NCI-H1048 (cell line): ENCODE measurements around the gene MYO1F.
A peak's percentile ranks its signal among the peaks of the same experiment; 100 is the strongest.
"Not testable (repeated sequence)": the region's sequence is repeated elsewhere in the genome, so short reads cannot be mapped to it uniquely, and the experiment has no call there.

Experiments used
- DNase-seq: peaks from one replicate; lab custom pipeline; 2025; lab: John Stamatoyannopoulos, UW

MYO1F gene

DNA sequence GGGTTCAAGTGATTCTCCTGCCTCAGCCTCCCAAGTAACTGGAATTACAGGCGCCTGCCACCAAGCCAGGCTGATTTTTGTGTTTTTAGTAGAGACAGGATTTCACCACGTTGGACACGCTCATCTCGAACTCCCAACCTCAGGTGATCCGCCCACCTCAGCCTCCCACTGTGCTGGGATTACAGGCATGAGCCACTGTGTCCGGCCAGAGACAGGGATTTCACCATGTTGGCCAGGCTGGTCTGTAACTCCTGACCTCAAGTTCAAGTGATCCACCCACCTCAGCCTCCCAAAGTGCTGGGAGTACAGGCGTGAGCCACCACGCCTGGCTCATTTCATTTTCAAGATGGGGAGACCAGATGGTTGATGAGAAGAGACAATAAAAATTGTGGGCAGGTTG, 12.4 kb downstream of the MYO1F start:
- DNase-seq, result not testable (repeated sequence)

DNA sequence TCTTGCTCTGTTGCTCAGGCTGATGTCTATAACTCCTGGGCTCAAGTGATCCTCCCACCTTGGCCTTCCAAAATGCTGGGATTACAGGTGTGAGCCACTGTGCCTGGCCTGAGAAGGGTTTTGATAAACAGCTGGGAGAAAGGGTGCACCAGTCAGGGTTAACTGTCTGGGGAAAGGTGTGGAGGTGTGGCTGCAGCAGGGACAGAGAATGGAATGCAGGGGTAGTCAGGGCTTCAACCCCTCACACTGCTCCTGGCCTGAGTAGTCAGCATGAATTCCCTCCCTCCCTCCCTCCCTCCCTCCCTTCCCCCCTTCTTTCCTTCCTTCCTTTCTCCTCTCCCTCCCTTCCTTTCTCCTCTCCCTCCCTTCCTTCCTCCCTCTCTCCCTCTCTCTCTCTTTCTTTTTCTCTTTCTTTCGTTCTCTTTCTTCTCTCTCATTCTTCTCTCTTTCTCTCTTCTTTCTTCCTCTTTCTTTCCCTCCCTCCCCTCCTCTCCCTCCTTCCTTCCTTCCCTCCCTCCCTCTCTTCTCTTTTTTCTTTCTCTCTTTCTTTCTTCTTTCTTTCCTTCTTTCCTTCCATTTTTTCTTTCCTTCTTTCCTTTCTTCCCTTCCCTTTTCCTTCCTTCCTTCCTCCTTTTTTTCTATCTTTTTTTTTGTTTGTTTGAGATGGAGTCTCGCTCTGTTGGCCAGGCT, 16.0 kb downstream of the MYO1F start:
- DNase-seq, result no peak

DNA sequence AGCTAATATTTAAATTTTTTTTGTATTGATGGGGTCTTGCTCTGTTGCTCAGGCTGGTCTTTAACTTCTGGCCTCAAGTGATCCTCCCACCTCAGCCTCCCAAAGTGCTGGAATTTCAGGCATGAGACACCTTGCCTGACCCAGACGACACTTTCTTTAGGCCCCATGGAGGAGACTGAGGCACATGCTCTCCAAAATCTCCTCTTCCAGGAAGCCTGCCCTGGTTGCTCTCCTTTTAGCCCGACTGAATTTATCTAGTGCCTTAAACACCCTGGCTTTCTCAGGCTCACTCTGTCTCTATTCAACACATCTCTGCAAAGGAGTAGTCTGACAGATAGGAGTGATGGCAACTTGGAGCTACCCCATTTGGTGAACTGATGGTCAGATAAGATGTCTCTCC, 18.9 kb downstream of the MYO1F start:
- no peak for DNase-seq

DNA sequence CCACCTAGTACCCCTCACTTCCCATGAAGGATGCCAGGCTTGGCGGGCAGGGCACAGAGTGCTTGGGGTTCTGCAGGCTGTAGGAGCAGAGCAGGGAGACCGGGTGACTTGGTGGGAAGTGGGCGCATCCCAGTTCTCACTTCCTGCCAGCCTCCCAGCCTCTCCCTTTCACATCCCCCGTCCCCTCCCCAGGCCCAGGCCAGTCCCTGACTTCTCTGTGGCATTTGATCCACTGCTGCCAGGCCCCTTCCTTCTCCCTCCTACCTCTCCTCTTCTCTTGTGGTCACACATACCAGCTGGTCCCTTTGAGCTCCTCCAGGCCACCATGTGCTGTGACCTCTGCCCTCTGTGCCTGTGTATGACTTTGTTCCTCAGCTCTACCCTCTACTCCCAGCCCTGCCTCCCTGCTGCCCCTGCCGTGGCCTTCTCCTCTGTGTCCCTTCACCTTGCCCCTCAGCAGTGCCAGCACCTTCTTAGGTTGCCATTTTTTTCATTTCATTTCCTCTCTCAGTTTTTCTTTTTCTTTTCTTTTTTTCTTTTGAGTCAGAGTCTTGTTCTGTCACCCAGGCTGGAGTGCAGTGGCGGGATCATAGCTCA, 19.5 kb downstream of the MYO1F start:
- DNase-seq, result no peak

DNA sequence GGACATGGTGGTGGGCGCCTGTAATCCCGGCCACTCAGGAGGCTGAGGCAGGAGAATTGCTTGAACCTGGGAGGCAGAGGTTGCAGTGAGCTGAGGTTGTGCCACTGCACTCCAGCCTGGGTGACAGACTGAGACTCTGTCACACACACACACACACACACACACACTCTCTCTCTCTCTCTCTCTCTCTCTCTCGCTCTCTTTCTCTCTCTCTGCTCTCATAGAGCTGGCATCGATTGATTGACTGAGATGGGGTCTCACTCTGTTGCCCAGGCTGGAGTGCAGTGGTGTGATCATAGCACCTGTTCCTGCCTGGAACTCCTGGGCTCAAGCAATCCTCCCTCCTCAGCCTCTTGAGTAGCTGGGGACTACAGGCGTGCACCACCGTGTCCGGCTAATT, 23.5 kb downstream of the MYO1F start:
- not testable (repeated sequence) for DNase-seq

DNA sequence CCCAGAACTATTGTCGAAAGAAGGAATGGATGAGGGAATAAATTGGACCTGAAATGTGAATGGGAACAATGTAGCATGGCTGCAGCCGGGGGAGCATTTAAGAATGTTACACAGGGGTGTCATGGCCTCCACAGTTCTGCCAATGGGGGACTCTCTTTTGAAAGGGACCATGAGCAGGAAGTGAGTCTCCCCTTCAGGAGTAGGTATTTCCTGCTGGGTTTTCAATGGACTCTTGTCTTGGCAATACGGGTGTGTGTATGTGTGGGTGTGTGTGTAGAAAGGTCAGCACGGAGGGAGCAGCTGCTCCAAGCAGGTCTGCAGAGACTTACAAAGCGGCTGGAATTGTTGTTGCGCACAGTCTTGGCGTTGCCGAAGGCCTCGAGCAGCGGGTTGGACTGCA, 24.4 kb downstream of the MYO1F start:
- DNase-seq, result no peak

DNA sequence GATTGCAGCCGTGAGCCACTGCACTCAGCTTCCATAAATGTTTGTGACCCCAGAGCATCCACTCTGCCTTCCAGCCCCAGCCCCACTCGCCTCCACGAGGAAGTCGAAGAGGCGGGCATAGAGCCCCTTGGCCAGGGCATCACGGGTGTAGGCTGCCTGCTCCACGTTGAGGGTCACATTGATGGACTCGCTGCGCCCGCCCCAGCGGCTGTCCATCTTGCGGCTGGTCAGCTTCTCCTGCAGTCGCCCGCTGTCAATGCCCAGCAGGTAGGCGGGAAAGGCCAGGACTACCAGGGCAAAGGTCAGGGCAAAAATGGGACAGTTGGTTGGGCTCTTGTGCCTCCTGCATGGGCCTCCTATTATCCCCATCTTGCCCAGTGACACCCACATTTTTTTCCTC, 27.2 kb downstream of the MYO1F start:
- no peak for DNase-seq

DNA sequence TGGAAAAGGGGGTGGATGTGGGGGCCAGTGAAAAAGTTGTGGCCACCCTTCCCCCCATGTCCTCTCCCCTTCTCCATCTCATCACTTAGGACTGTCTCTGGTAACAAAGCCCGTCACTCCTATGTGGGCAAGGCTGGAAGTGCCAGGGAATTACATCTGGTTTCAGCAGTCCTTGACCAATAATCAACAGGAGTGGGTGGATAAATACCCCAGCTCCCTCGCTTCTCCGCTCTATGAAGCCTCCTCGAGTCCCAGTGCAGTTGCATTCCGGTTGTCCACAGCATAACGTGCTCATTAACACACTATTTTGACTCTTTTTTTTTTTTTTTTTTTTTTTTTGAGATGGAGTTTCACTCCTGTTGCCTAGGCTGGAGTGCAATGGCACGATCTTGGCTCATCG, 31.5 kb downstream of the MYO1F start:
- DNase-seq, result no peak

DNA sequence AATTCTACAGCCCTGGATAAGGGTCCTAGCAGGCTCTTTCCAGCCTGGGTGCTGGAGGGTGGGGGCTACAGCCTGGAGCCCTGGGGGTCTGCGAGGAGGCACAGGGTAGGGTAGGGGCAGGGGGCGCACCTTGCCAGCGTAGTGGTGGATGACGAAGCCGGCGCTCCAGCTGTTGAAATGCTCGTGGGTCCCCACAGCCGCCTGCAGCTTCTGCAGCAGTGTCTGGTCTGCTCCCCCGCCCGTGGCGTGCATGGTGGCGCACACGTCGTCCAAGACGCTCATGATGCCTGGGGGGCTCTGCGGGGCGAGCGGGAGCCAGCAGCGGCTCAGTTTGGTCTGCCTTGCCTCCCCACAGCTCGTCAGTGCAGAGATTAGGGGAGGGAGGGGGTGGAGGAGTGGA, 33.1 kb downstream of the MYO1F start:
- DNase-seq, result no peak

DNA sequence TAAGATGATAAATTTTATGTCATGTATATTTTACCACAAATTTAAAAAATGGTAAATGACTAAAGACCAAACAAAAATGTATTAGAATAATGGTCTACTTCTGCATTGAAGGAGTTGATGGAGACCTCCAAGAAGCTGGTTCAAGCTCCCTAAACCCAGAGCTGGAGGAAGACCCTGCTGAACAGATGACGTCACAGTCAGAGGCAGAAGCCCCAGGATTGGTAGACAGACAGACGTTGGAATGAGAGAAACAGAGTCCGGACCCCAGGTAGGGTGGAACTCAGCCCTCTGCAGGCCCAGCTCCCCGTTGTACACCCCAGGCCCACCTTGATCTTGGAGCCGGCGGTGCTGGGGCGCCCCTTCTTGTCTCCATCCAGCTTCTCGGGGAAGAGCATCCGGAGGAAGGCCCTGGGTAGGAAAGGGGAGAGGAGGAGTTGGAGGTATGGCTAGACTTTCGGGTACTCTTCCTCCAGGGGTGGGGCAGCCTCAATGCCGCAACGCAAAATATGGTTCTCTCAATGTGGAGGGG, 37.6 kb downstream of the MYO1F start:
- no peak for DNase-seq

DNA sequence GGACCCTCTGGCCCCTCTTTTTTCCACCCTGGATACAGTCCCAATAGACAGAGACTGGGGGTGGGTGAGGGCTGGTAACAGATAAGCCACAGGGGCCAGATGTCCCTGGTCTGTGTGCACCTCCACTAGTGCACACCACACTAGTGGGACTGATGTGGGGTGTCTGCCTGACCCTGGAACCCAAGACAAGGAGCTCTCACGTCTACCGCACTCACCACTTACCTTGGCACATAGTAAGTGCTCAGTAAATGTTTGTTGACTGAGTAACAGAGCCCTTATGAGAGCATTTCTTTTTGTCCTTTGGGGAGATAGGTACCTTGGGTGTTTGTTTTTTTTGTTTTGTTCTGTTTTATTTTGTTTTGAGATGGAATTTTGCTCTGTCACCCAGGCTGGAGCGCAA, 40.1 kb downstream of the MYO1F start:
- no peak for DNase-seq

DNA sequence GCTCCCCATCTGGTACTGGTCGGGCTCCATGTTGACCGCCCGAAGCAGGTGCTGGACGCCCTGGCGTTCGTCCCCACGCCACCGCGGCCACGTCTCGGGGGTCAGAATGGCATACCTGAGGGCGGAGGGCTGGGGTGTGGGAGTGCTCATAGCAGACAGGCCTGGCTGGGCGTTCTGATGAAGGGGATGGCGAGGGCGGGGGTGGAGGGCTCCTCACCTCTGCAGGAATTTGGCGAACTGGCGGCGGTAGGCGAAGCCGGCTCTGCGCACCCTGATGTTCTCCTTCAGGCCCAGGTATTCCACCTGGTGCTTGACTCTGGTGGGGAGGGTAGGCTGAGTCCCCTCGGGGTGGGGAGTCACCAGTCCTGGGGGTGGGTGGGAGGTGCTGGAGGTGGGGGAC, 41.0 kb downstream of the MYO1F start:
- no peak for DNase-seq

DNA sequence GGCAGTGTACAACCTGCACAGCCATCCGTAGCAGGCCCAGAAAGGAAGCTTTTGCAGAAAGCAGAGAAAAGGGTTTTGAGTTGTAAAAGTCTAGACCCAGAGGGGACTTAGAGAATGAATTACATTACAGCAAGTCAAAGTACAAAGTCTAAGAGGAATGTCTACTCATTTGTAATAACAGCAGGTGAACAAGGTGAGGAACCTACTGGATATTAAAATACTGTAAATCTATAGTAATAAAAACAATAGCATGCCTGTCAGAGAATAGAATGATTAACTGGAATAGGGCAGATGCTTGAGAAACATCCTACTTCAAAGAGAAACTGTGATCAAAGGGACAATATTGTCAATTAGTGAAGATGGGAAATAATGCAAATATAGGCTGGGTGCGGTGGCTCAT, 45.0 kb downstream of the MYO1F start:
- DNase-seq, result no peak

DNA sequence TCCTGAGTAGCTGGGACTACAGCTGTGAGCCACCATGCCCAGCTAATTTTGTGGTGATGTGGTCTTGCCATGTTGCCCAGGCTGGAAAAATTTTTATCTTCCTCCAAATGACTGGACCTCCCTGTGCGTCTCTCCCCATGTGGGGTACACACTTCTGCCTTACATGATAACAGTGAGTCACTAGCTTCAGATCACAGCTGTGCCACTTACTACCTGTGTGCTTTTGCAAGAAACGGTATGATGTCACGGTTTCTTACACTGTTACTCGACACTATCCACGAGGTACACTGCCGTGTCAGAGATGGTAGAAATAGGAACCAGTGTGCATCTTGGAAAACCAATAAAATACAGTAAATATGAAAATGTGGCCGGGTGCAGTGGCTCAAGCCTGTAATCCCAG, 45.8 kb downstream of the MYO1F start:
- no peak for DNase-seq

DNA sequence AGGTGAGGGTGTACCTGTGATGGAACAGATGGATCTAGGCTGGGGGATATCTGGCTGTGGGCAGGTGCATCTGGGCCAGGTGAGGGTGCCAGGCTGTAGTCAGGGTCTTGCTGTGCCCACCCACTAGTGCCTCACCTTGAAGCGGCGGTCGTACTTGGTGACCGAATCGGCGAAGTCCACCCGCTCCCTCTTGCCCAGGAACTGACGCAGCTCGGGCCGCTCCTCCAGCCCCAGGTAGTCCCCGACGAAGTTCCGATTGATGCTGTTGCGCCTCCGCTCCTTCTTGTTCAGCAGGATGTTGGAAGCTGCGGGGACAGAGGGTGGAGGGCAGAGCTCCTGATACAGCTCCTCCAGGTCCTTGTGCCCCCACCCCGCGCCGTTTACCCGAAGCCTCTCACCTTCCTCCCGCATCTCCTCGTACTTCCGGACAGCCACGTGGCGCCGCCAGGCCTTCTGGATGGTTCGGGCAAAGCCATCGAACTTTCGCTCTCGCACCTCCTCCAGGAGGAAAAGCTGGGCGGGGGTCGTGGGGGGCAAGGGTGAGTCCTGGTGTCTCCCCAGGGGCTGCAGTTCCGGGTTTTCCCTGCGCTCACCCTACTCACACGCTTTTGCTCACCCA, 47.1 kb downstream of the MYO1F start:
- no peak for DNase-seq

DNA sequence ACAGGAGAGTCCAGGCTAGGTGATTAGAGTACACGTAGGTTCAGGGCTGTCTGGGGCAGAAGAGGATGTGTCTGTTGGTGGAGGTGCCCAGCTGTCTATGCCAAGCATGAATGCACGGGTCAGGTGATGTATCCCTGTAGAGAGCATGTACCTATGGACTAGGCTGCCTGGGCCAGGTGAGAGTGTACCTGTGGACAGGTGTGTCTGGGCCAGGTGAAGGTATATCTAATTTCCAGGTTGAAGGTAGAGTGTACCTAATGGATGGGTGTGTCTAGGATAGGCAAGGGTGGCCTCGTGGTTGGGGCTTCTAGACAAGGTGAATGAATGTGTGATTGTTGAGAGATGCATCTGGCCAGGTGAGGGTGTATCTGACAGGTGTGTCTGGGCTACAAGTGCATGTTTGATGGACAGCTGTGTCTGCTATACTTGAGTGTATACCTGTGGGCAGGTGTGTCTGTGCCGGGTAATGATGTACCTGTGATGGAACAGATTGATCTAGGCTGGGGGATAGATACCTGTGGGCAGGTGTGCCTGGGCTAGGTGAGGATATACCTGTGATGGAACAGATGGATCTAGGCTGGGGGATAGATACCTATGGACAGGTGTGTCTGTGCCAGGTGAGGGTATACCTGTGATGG, 47.8 kb downstream of the MYO1F start:
- no peak for DNase-seq

DNA sequence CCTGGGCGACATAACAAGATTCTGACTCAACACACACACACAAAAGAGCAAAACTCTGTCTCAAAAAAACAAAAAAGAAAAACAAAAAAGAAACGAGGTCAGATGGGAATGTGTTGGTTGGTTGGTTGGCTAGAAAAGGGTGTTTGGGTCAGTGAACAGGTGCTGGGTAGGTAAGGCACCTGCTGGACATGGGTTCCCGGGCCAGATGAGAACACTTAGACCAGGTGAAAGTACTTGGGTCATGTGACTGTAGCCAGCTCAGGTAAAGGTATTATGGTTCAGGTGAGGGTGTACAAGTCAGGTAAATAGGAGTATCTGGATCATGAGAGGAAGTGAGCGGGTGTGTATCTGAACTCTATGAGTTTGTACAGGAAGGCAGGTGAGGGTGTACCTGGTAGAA, 48.7 kb downstream of the MYO1F start:
- DNase-seq, result no peak

DNA sequence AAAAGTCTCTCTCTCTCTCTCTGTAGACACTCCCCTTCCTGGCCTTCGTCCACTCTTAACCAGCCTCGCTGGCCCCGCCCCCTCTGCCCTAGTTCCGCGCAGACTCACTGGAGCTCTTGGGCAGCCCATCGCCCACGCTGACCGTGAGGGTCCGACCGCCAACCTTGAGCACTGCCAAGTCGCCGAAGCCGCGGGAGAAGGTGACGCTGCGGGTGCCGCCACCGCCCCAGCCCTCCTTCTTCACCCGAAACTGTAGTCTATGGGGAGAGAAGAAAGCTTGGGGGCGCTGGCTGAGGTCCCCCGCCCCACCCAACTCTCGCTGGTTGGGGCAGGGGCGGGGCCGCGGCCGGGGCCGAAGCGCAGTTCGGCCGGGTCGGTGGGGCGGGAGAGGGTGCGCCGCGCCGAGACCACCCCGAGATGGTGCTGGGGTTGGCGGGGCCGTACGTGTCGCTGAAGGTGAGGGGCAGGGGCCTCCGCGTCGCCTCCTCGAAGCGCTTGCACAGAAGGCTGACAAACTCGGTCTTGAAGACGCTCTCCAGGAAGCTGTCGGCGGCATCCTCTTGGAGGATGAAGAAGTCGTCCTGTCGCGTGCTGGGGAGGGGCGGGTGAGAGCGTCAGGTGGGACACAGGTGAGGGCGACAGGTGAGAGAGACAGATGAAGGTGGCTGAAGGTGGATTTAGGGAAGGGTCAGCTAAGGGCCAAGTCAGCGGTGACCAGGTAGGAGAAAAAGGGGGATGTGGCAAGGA, 50.7 kb downstream of the MYO1F start:
- DNase-seq, result peak; percentile 62

DNA sequence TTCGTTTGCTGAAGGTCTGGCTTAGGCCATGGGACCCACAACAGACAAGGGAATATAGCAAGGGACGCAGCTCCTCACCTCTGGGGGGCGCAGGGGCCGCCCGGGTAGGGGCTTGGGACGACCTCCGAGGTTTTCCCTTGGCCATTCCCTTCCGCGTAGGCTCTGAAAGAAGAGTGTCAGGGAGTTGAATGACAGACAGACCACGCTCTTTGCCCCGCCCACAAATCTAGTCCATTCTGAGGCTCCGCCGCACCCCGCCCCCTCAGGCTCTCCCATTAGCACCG, 51.9 kb downstream of the MYO1F start:
- no peak for DNase-seq

DNA sequence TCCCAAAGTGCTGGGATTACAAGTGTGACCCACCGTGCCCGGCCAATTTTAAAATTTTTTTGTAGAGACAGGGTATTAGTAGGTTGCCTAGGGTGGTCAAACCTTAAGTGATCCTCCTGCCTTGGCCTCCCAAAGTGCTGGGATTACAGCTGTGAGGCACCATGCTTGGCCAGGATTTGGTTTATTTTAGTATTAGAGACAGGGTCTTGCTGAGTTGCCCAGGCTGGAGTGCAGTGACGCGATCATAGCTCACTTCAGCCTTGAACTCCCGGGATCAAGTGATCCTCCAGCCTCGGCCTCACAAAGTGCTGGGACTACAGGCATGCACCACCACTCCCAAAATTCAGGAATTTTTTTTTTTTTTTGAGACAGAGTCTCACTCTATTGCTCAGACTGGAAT, 57.9 kb downstream of the MYO1F start:
- no peak for DNase-seq

DNA sequence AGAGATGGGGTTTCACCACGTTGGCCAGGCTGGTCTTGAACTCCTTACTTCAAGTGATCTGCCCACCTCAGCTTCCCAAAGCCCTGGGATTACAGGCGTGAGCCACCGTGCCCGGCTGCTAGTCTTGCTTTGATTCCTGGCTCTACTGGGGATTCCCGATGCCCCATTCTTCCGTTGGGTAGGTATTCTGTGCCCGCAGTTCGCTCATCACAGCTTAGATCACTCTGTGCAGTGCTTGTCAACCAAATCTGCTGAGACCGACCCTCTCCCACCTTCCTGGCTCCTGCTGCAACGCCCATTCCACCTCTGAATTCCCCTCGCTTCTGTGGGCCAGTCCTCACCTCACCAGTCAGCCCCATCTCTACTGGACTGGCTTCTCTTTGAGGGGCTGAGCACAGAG, 58.7 kb downstream of the MYO1F start:
- no peak for DNase-seq
